ENCODE data around the gene WDR13. TPM values are rescaled to one million over a fixed set of nuclear protein-coding genes. Genes with fewer than 3 reads are reported as not detected.
"Not testable (repeated sequence)": the region's sequence is repeated elsewhere in the genome, so short reads cannot be mapped to it uniquely, and the experiment has no call there.

The WDR13 gene
- total RNA-seq, 3 donors from 2014 or later, result 97.2 to 113 (median 97.7) TPM

GRCh38 chrX:48636301-48636700 lies 39.0 kb downstream of the WDR13 start:
- Histone ChIP-seq H3K36me3 (no peaks in the 10 kb centered on the region), H3K4me3 (no peak overlapping the region), H3K9me3 (no peaks in the 10 kb centered on the region), H3K27me3 (no peaks in the 10 kb centered on the region), H3K27ac (no peak overlapping the region), H3K4me1 (no peaks in the 10 kb centered on the region)
- no peak for TF ChIP-seq POLR2A (IDR thresholded peaks at IDR 0.05)
- TF ChIP-seq POLR2AphosphoS5 (IDR thresholded peaks at IDR 0.05), result no peak
- TF ChIP-seq CTCF (IDR thresholded peaks at IDR 0.05), result no peak
- intact Hi-C loops (cut with DNase I; ENCODE audit: low total_unique reads), result no loop called here
- DNase-seq (ENCODE audit: low spot score in 2 of 2), result no peak

DNA sequence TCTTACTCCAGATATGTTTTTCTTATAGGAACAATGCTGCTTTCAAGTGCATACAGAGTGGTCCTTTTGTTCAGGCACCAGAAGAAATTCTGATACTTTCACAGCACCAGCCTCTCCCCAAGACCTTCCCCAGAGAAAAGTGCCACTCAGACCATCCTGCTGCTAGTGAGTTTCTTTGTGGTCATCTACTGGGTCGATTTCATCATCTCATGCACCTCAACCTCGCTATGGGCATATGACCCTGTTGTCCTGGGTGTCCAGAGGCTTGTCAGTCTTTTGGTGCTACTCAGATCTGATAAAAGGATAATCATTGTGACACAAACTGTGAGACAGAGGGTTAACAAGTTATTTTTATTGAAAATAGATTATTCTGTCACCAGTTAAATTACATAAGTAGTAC lies 39.5 kb downstream of the WDR13 start:
- TF ChIP-seq POLR2AphosphoS5 (IDR thresholded peaks at IDR 0.05) (no peak), POLR2A (IDR thresholded peaks at IDR 0.05) (no peak), CTCF (IDR thresholded peaks at IDR 0.05) (no peak)
- Histone ChIP-seq H3K4me1 (no peaks in the 10 kb centered on the region), H3K27ac (no peak overlapping the region), H3K9me3 (no peaks in the 10 kb centered on the region), H3K4me3 (no peak overlapping the region), H3K27me3 (no peaks in the 10 kb centered on the region), H3K36me3 (no peaks in the 10 kb centered on the region)
- DNase-seq (ENCODE audit: low spot score in 2 of 2), result no peak
- intact Hi-C loops (cut with DNase I; ENCODE audit: low total_unique reads), result no loop called here

DNA sequence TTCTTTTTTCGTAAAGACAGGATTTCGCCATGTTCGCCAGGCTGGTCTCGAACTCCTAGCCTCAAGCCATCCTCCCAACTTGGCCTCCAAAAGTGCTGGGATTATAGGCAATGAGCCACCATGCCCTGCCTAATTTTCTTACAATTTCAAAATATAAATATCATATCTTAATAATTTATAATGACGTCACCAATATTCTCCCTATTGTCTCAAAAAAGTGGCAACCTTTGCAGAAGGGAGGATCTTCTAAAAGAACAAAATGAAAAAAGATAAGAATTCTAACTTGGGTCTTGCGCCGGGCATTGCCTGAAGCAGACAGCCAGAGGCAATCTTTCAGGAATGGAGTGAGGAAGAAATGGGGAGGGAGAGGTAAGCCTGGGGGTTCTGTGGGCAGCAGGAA lies 48.4 kb downstream of the WDR13 start:
- Histone ChIP-seq H3K27ac (no peak overlapping the region), H3K4me3 (no peak overlapping the region), H3K9me3 (no peaks in the 10 kb centered on the region), H3K36me3 (no peaks in the 10 kb centered on the region), H3K4me1 (no peaks in the 10 kb centered on the region), H3K27me3 (no peaks in the 10 kb centered on the region)
- DNase-seq (ENCODE audit: low spot score in 2 of 2), result no peak
- intact Hi-C loops (cut with DNase I; ENCODE audit: low total_unique reads), result no loop called here
- no peak for TF ChIP-seq POLR2AphosphoS5 (IDR thresholded peaks at IDR 0.05)
- TF ChIP-seq CTCF (IDR thresholded peaks at IDR 0.05), result no peak
- TF ChIP-seq POLR2A (IDR thresholded peaks at IDR 0.05), result no peak

DNA sequence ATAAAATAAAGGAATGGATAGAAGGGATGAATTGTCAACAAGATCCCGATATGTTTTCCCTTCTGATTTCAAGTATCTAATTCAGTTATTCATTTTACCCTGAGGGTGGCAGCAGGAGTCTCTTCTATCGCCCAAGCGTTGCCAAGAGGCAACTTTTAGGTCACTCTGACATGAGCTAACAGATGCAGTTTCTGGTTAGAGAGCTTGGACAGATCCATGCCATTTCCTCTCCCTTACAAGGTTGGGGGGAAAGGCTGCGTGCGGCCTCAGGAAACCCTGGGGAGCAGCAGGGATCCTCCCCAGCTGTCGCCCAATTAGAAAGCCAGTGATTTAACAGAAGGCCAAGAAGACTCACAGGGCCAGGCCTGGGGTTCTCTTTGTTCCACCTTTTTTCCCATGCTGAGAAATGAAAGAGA lies 51.1 kb downstream of the WDR13 start:
- no peaks in the 10 kb centered on the region for H3K9me3 ChIP-seq
- intact Hi-C loops (cut with DNase I; ENCODE audit: low total_unique reads), result no loop called here
- no peaks in the 10 kb centered on the region for H3K4me1 ChIP-seq
- no peak overlapping the region for H3K4me3 ChIP-seq
- no peak for DNase-seq (ENCODE audit: low spot score in 2 of 2)
- no peak for TF ChIP-seq CTCF (IDR thresholded peaks at IDR 0.05)
- no peak for TF ChIP-seq POLR2A (IDR thresholded peaks at IDR 0.05)
- TF ChIP-seq POLR2AphosphoS5 (IDR thresholded peaks at IDR 0.05), result no peak
- H3K27ac ChIP-seq, result no peak overlapping the region
- peaks cover 0 to 7% of the 10 kb centered on the region in 2 donors for H3K27me3 ChIP-seq
- H3K36me3 ChIP-seq, result no peaks in the 10 kb centered on the region

- intact Hi-C loops (cut with DNase I; ENCODE audit: low total_unique reads), result no loop called here
- Histone ChIP-seq H3K36me3 (no peaks in the 10 kb centered on the region), H3K4me1 (no peaks in the 10 kb centered on the region), H3K27me3 (peaks cover 0 to 12% of the 10 kb centered on the region in 2 donors), H3K9me3 (no peaks in the 10 kb centered on the region), H3K4me3 (no peak overlapping the region), H3K27ac (no peak overlapping the region)
- no peak for DNase-seq (ENCODE audit: low spot score in 2 of 2)
- TF ChIP-seq CTCF (IDR thresholded peaks at IDR 0.05) (no peak), POLR2A (IDR thresholded peaks at IDR 0.05) (no peak), POLR2AphosphoS5 (IDR thresholded peaks at IDR 0.05) (no peak)
Measured at GRCh38 chrX:48649102-48649501, 51.8 kb downstream of the WDR13 start.

DNA sequence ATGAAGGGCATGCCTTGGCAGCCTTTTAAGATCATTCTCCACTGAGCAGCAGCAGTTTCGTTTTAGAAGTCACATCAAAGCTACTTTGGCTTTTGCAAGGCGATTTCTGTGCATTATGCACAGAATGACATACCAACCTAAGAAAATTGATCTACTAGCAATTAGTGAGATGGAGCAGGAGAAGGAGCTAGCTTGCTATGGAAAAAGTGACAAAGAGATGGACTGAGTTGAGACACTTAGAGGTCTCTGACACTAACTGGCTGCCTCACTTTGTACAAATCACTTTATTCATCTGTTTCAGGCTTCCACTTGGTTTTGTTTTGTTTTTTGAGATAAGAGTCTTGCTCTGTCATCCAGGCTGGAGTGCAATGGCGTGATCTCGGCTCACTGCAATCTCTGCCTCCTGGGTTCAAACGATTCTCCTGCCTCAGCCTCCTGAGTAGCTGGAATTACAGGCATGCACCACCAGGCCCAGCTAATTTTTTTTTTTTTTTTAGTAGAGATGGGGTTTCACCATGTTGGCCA lies 54.8 kb downstream of the WDR13 start:
- H3K9me3 ChIP-seq; intact Hi-C loops (cut with DNase I; ENCODE audit: low total_unique reads): not testable (repeated sequence)

DNA sequence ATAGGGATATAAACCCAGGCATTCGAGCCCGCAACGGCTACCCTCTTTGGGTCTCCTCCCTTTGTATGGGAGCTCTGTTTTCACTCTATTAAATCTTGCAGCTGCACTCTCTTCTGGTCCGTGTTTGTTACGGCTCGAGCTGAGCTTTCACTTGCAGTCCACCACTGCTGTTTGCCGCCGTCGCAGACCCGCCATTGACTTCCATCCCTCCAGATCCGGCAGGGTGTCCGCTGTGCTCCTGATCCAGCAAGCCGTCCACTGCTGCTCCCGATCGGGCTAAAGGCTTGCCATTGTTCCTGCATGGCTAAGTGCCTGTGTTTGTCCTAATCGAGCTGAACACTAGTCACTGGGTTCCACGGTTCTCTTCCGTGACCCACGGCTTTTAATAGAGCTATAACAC lies 57.5 kb downstream of the WDR13 start:
- Histone ChIP-seq H3K27me3 (peaks cover 0 to 33% of the 10 kb centered on the region in 2 donors), H3K4me3 (peak overlapping the region in 2 of 3 donors; percentile 9 to 47)
- intact Hi-C loops (cut with DNase I; ENCODE audit: low total_unique reads); H3K36me3 ChIP-seq; H3K9me3 ChIP-seq; H3K27ac ChIP-seq; H3K4me1 ChIP-seq; DNase-seq (ENCODE audit: low spot score in 2 of 2): not testable (repeated sequence)

More for the DNA sequence above, 54.8 kb downstream of the WDR13 start:
- not testable (repeated sequence) for H3K4me1 ChIP-seq; H3K27ac ChIP-seq; DNase-seq (ENCODE audit: low spot score in 2 of 2); H3K36me3 ChIP-seq; H3K4me3 ChIP-seq
- H3K27me3 ChIP-seq, result peaks cover 0 to 23% of the 10 kb centered on the region in 2 donors
